Calu3 (cell line): ENCODE data around the gene RTP3. TPM values are rescaled to one million over a fixed set of nuclear protein-coding genes. Genes with fewer than 3 reads are reported as not detected.

Experiments
- BruUV-seq: library from RNA; stranded (reverse); fragments of 400-500 nt; replicated peaks from 2 replicates; lab custom pipeline; 2021; lab: Mats Ljungman, UMichigan
- CTCF ChIA-PET: fragments of 300-600 bp; sonication (Branson Sonifier 250); formaldehyde crosslinking; loops from one replicate; lab custom pipeline; 2022; ENCODE audit warnings: antibody characterized with exemption; lab: Charles Lee
- DNase-seq: peaks from one replicate; pipeline ENCODE4 v3.0.0; 2022
- H3K27ac Mint-ChIP-seq: one replicate; pipeline ENCODE4 v1.8.0; 2022; ENCODE audit warnings: mixed read lengths; ENCODE audit not compliant: unreplicated experiment
- H3K27me3 Mint-ChIP-seq: one replicate; pipeline ENCODE4 v1.8.0; 2022; ENCODE audit warnings: mixed read lengths; ENCODE audit not compliant: unreplicated experiment
- H3K36me3 Mint-ChIP-seq: one replicate; pipeline ENCODE4 v1.8.0; 2022; ENCODE audit warnings: mild to moderate bottlenecking, moderate library complexity, mixed read lengths; ENCODE audit not compliant: insufficient read depth, unreplicated experiment
- H3K4me1 Mint-ChIP-seq: one replicate; pipeline ENCODE4 v1.8.0; 2022; ENCODE audit warnings: mild to moderate bottlenecking, low read depth, mixed read lengths; ENCODE audit not compliant: unreplicated experiment
- H3K4me3 Mint-ChIP-seq: one replicate; pipeline ENCODE4 v1.8.0; 2022; ENCODE audit warnings: mild to moderate bottlenecking, low read depth, moderate library complexity, mixed read lengths; ENCODE audit not compliant: unreplicated experiment
- H3K9me3 Mint-ChIP-seq: one replicate; pipeline ENCODE4 v1.8.0; 2022; ENCODE audit warnings: low read depth, mixed read lengths; ENCODE audit not compliant: unreplicated experiment
- intact Hi-C: fragments of 100-400 bp; cut with micrococcal nuclease; formaldehyde crosslinking; loops from one replicate; pipeline ENCODE4 v1.10.0; 2022; ENCODE audit not compliant: unreplicated experiment
- total RNA-seq: library from RNA; stranded (reverse); gene quantifications from 2 replicates; pipeline ENCODE4 v1.2.3, GENCODE V29; 2022
- TF ChIP-seq, protein P1 (sequence below): fragments of 200-600 bp; IDR thresholded peaks from one replicate; pipeline ENCODE4 v1.8.0; 2022; ENCODE audit warnings: antibody characterized with exemption; ENCODE audit not compliant: unreplicated experiment

The RTP3 gene
- total RNA-seq, 1 experiment from 2014 or later = not detected

DNA sequence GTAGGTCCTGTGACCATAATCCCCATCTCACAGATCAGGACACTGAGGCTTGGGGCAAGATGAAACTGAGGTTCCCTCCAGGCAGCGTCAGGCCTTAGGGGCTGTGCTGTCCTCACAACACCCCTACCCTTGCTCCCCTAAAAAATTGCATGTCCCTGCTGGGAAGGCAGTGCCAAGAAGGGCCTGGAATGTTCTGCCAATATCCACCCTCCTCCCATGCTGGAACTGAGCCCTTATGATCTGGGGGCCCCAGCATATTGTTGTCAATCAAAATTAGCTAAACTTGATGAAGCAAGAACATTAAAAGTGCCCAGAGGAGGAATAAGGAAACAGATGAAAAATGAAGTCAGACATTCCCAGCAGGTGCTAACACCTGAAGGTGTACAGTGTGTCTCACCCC is 13.4 kb upstream of the RTP3 start:
- Mint-ChIP-seq H3K4me1 (peaks cover 10% of the 10 kb centered on the region), H3K36me3 (no peaks in the 10 kb centered on the region), H3K9me3 (no peaks in the 10 kb centered on the region), H3K27me3 (peaks cover 46% of the 10 kb centered on the region), H3K27ac (no peak overlapping the region), H3K4me3 (no peak overlapping the region)
- intact Hi-C loops = no loop called here
- DNase-seq = no peak
- TF ChIP-seq, protein P1, sequence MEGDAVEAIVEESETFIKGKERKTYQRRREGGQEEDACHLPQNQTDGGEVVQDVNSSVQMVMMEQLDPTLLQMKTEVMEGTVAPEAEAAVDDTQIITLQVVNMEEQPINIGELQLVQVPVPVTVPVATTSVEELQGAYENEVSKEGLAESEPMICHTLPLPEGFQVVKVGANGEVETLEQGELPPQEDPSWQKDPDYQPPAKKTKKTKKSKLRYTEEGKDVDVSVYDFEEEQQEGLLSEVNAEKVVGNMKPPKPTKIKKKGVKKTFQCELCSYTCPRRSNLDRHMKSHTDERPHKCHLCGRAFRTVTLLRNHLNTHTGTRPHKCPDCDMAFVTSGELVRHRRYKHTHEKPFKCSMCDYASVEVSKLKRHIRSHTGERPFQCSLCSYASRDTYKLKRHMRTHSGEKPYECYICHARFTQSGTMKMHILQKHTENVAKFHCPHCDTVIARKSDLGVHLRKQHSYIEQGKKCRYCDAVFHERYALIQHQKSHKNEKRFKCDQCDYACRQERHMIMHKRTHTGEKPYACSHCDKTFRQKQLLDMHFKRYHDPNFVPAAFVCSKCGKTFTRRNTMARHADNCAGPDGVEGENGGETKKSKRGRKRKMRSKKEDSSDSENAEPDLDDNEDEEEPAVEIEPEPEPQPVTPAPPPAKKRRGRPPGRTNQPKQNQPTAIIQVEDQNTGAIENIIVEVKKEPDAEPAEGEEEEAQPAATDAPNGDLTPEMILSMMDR = no peak
- CTCF ChIA-PET = interaction anchor here (1.4 kb wide), 1 partner anchor 74 kb away, joined by 5 read pairs; no protein-coding TSS in a partner anchor
- no TSS peak for BruUV-seq

DNA sequence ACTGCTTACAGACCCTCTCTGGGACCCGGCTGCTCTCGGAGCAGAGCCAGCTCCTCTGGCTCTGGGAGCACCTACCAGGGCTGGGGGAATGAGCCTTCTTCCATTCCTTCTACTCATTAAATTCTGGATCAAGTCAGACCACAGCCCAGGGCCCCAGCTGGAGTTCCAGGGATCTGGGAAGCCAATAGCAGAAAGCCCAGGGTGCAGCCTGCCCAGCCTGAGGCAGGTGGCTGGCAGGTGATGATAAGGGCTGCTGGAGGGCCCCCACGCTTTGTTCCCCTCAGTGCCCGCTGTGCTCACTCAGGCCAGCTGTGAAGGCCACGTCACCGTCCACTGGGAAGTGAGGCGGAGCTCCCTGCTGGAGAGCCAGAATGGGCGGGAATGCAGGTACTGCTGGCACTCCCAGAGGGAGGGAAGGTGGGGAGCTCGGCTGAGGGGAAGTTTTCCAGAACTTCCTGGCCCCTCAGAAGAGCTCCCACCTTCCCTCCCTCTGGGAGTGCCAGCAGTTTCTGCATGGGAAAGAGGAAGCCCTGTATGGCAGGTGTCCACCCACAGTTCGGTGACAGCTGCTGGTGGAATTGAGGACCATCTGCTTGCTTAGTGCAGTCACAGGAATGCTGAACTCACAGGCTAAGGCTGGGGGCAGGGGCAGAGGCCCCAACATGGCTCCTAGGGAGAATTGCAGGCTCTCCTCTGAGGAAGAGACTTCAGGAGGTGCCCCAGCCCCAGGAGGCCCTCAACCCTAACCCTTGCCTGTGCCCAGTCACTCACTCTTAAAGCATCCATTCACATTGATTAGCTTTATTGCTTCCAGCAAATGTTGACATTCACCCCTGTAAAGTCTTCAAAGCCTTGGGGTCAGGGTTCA is 12.6 kb upstream of the RTP3 start:
- Mint-ChIP-seq H3K4me1 (peaks cover 11% of the 10 kb centered on the region), H3K27me3 (peaks cover 38% of the 10 kb centered on the region), H3K27ac (no peak overlapping the region), H3K9me3 (no peaks in the 10 kb centered on the region), H3K4me3 (no peak overlapping the region), H3K36me3 (no peaks in the 10 kb centered on the region)
- no TSS peak for BruUV-seq
- intact Hi-C loops = no loop called here
- CTCF ChIA-PET = interaction anchor here (1.4 kb wide), 1 partner anchor 73 kb away, joined by 5 read pairs; no protein-coding TSS in a partner anchor
- DNase-seq = no peak
- TF ChIP-seq, protein P1 = no peak

- TF ChIP-seq, protein P1 = no peak
- H3K4me1 Mint-ChIP-seq = peaks cover 11% of the 10 kb centered on the region
- H3K4me3 Mint-ChIP-seq = no peak overlapping the region
- no peaks in the 10 kb centered on the region for H3K9me3 Mint-ChIP-seq
- H3K36me3 Mint-ChIP-seq = no peaks in the 10 kb centered on the region
- intact Hi-C loops = no loop called here
- H3K27ac Mint-ChIP-seq = no peak overlapping the region
- no peak for DNase-seq
- H3K27me3 Mint-ChIP-seq = peaks cover 32% of the 10 kb centered on the region
- BruUV-seq = no TSS peak
- CTCF ChIA-PET = interaction anchor here (1.4 kb wide), 1 partner anchor 72 kb away, joined by 5 read pairs; no protein-coding TSS in a partner anchor
Measured at GRCh38 chr3:46485779-46486175, 12.0 kb upstream of the RTP3 start.

DNA sequence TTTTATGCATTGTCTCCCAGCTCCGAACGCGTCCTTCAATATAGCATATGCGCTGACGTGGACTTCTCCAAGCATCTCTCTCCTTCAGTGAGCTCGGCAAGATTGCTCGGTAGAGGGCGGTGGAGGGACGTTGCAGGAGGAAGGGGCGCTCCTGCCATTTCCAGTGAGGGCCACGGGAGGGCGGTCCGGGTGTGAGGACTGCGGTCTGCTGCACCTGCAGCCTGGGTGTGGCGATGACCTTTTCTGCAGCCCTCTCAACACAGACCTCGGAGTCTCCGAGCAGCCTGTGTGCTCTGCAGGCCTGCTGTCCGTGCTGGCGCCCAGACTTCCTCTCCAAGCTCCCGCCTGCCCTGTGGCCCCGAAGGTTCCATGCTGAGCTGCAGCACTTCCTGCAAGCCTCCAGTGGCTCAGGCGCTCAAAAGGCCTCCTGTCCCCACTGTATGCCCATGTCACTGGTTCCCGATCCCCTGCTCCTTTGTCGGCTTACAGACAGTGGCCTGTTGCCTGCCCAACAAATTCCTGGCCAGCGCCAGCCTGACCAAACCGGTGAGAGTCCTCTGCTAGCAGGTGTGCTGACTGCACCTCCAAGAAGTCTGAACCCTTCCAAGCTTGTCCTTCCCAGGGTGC is 8.9 kb upstream of the RTP3 start:
- no TSS peak for BruUV-seq
- CTCF ChIA-PET = interaction anchor here (0.5 to 2.7 kb wide), 20 partner anchors 9 to 212 kb away, joined by 3 to 81 read pairs (median 4); partner anchors contain the start of gene TMIE
- Mint-ChIP-seq H3K4me3 (peak overlapping the region; percentile 41), H3K9me3 (no peaks in the 10 kb centered on the region), H3K4me1 (peaks cover 11% of the 10 kb centered on the region), H3K27ac (peak overlapping the region; percentile 12), H3K36me3 (no peaks in the 10 kb centered on the region), H3K27me3 (peaks cover 1% of the 10 kb centered on the region)
- peak; percentile 96 for DNase-seq
- intact Hi-C loops = loop anchor here (1.0 to 2.0 kb wide), 2 partner anchors 69 to 144 kb away; no protein-coding TSS in a partner anchor
- TF ChIP-seq, protein P1 = peak; percentile 95
